Panc1 (cell line): Measurements from ENCODE around the gene VAMP8.

Experiments used
- SIN3A ChIP-seq: IDR thresholded peaks from 2 replicates; pipeline ENCODE4 v1.6.1; 2012; ENCODE audit warnings: low read depth, mild to moderate bottlenecking, low read length, moderate library complexity, borderline replicate concordance; ENCODE audit not compliant: insufficient read depth
- TF ChIP-seq, protein P1 (sequence below): fragments of 450-650 bp; IDR thresholded peaks from 2 replicates; pipeline ENCODE4 v1.5.1; 2017; ENCODE audit warnings: mild to moderate bottlenecking

GRCh38 chr2:85541262-85541661 is 36.1 kb upstream of the VAMP8 start:
- TF ChIP-seq SIN3A: no peak
- TF ChIP-seq, protein P1, sequence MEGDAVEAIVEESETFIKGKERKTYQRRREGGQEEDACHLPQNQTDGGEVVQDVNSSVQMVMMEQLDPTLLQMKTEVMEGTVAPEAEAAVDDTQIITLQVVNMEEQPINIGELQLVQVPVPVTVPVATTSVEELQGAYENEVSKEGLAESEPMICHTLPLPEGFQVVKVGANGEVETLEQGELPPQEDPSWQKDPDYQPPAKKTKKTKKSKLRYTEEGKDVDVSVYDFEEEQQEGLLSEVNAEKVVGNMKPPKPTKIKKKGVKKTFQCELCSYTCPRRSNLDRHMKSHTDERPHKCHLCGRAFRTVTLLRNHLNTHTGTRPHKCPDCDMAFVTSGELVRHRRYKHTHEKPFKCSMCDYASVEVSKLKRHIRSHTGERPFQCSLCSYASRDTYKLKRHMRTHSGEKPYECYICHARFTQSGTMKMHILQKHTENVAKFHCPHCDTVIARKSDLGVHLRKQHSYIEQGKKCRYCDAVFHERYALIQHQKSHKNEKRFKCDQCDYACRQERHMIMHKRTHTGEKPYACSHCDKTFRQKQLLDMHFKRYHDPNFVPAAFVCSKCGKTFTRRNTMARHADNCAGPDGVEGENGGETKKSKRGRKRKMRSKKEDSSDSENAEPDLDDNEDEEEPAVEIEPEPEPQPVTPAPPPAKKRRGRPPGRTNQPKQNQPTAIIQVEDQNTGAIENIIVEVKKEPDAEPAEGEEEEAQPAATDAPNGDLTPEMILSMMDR: no peak
